ENCODE measurements around the gene SLC39A12. TPM values are rescaled to one million over a fixed set of nuclear protein-coding genes. Genes with fewer than 3 reads are reported as not detected.
A peak's percentile ranks its signal among the peaks of the same experiment; 100 is the strongest.

Gene SLC39A12
- total RNA-seq, 1 experiment from 2014 or later = not detected

GRCh38 chr10:18043148-18044006 is 91.7 kb downstream of the SLC39A12 start (continued):
- no peak for TF ChIP-seq ARID4B (CRISPR knock-in tag; IDR thresholded peaks at IDR 0.05; ENCODE audit: borderline replicate concordance)
- TF ChIP-seq PRRX2 (CRISPR knock-in tag; IDR thresholded peaks at IDR 0.05) = no peak

GRCh38 chr10:18044976-18045720 is 93.4 kb downstream of the SLC39A12 start:
- Mint-ChIP-seq H3K36me3 (no peaks in the 10 kb centered on the region), H3K27ac (no peak overlapping the region), H3K4me3 (no peak overlapping the region), H3K9me3 (peaks cover 8% of the 10 kb centered on the region; the same call in 1 of the 2 replicates), H3K27me3 (ENCODE audit: low read depth) (no peaks in the 10 kb centered on the region), H3K4me1 (peaks cover 22% of the 10 kb centered on the region)
- ATAC-seq (peak; percentile 64; the same call in 1 of the 2 replicates), DNase-seq (ENCODE audit: low spot score) (no peak)
- no peak for TF ChIP-seq USF2 (CRISPR knock-in tag; IDR thresholded peaks at IDR 0.05)
- no peak for TF ChIP-seq ZNF138 (CRISPR knock-in tag; conservative IDR thresholded peaks at IDR 0.05)
- TF ChIP-seq ATF3 (CRISPR knock-in tag; conservative IDR thresholded peaks at IDR 0.05) = no peak
- no peak for TF ChIP-seq ATF6 (CRISPR knock-in tag; IDR thresholded peaks at IDR 0.05)
- no peak for TF ChIP-seq HMGA2 (CRISPR knock-in tag; IDR thresholded peaks at IDR 0.05)
- no peak for TF ChIP-seq OVOL2 (CRISPR knock-in tag; IDR thresholded peaks at IDR 0.05; ENCODE audit: borderline replicate concordance)
- TF ChIP-seq GABPB1 (CRISPR knock-in tag; IDR thresholded peaks at IDR 0.05) = no peak
- TF ChIP-seq ZSCAN18 (CRISPR knock-in tag; IDR thresholded peaks at IDR 0.05) = no peak
- no peak for TF ChIP-seq HMGXB4 (CRISPR knock-in tag; IDR thresholded peaks at IDR 0.05)
- TF ChIP-seq PRRX2 (CRISPR knock-in tag; IDR thresholded peaks at IDR 0.05) = no peak
- TF ChIP-seq USF1 (CRISPR knock-in tag; IDR thresholded peaks at IDR 0.05) = no peak
- no peak for TF ChIP-seq FOXP1 (CRISPR knock-in tag; IDR thresholded peaks at IDR 0.05; ENCODE audit: borderline replicate concordance)
- ChIA-PET POLR2A (interaction anchor here (0.6 kb wide), 1 partner anchor 52 kb away, joined by 4 read pairs; no protein-coding TSS in a partner anchor), CTCF (no interaction called here)
